ENCODE measurements around the gene HSPA1B.

- no peak for TF ChIP-seq MAZ (IDR thresholded peaks at IDR 0.05; ENCODE audit: borderline replicate concordance, low read depth, low read length)
- TF ChIP-seq USF2 (IDR thresholded peaks at IDR 0.05) = no peak
- no peak for TF ChIP-seq CBX2 (IDR thresholded peaks at IDR 0.05; ENCODE audit: borderline replicate concordance, low read depth)
- TF ChIP-seq CTCF (IDR thresholded peaks at IDR 0.05) = no peak
- TF ChIP-seq RNF2 (IDR thresholded peaks at IDR 0.05; ENCODE audit: borderline replicate concordance, low read depth) = no peak
- no peak for TF ChIP-seq EHF (CRISPR knock-in tag; IDR thresholded peaks at IDR 0.05)
- no peak for TF ChIP-seq MYC (IDR thresholded peaks at IDR 0.05; ENCODE audit: borderline replicate concordance, low read length)
- TF ChIP-seq EHMT2 (IDR thresholded peaks at IDR 0.05; ENCODE audit: low read depth) = no peak
- TF ChIP-seq POLR2A (IDR thresholded peaks at IDR 0.05; ENCODE audit: low read length) = no peak
- no peak for TF ChIP-seq RCOR1 (IDR thresholded peaks at IDR 0.05; ENCODE audit: low read depth, low read length)
- TF ChIP-seq MAFK (IDR thresholded peaks at IDR 0.05; ENCODE audit: partially characterized antibody) = no peak
- TF ChIP-seq EP300 (IDR thresholded peaks at IDR 0.05) = no peak
- no peak for TF ChIP-seq MAX (IDR thresholded peaks at IDR 0.05)
- no peak for TF ChIP-seq BHLHE40 (IDR thresholded peaks at IDR 0.05; ENCODE audit: low read depth, low read length)
Observed at GRCh38 chr6:31799781-31800180, 27.8 kb upstream of the HSPA1B start.

All from A549 (cell line).